Fibroblast of mammary gland (primary cell): Measurements from ENCODE around the gene KCNMA1.
A peak's percentile ranks its signal among the peaks of the same experiment; 100 is the strongest.

Source experiments
- DNase-seq: peaks from one replicate; pipeline ENCODE4 v3.0.0-alpha.2; 2010; ENCODE audit warnings: low read depth
- H3K4me3 ChIP-seq: 2 replicates; pipeline ENCODE4 v1.5.1; 2011; ENCODE audit warnings: low read depth, mild to moderate bottlenecking, low read length, moderate library complexity; ENCODE audit not compliant: control insufficient read depth
- CTCF ChIP-seq: conservative IDR thresholded peaks from 2 replicates; pipeline ENCODE4 v1.5.1; 2011; ENCODE audit warnings: low read depth, low read length, inconsistent platforms; ENCODE audit not compliant: control insufficient read depth, insufficient read depth

Gene KCNMA1

GRCh38 chr10:77587416-77587790, 50.2 kb downstream of the KCNMA1 start:
- no peak for TF ChIP-seq CTCF
- no peak overlapping the region for H3K4me3 ChIP-seq
- no peak for DNase-seq

GRCh38 chr10:77586719-77587415, 50.7 kb downstream of the KCNMA1 start:
- no peak overlapping the region for H3K4me3 ChIP-seq
- peak; percentile 21 for TF ChIP-seq CTCF
- DNase-seq, result peak; percentile 92

GRCh38 chr10:77584938-77585337, 52.7 kb downstream of the KCNMA1 start:
- no peak for TF ChIP-seq CTCF
- DNase-seq, result no peak
- H3K4me3 ChIP-seq, result no peak overlapping the region

GRCh38 chr10:77583527-77583926, 54.1 kb downstream of the KCNMA1 start:
- DNase-seq, result no peak
- H3K4me3 ChIP-seq, result no peak overlapping the region
- no peak for TF ChIP-seq CTCF

GRCh38 chr10:77582710-77583115, 54.9 kb downstream of the KCNMA1 start:
- DNase-seq, result peak; percentile 78
- TF ChIP-seq CTCF, result no peak
- H3K4me3 ChIP-seq, result no peak overlapping the region

GRCh38 chr10:77581738-77582137, 55.9 kb downstream of the KCNMA1 start:
- no peak for DNase-seq

More at GRCh38 chr10:77581738-77582137, 55.9 kb downstream of the KCNMA1 start:
- TF ChIP-seq CTCF, result no peak
- no peak overlapping the region for H3K4me3 ChIP-seq
